ENCODE data around the gene FTO.

DNA sequence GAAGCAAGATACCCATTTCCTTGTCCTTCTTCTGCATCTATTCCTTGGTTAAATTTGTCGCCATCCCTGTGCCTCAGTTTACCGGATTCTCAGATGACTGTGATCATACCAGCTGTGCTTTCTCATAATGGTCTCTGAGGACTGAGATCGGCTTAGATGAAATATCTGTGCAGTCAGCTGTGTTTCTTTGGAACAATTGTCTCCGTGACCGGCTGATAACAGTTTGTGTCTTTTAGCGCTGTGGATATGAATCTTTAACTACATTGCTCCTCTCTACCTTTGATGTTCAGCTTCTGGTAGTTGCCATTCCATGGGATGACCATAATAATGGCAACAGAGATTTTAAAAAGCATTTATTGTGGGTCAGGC lies 473 bp downstream of the FTO start:
- TF ChIP-seq, protein P1, sequence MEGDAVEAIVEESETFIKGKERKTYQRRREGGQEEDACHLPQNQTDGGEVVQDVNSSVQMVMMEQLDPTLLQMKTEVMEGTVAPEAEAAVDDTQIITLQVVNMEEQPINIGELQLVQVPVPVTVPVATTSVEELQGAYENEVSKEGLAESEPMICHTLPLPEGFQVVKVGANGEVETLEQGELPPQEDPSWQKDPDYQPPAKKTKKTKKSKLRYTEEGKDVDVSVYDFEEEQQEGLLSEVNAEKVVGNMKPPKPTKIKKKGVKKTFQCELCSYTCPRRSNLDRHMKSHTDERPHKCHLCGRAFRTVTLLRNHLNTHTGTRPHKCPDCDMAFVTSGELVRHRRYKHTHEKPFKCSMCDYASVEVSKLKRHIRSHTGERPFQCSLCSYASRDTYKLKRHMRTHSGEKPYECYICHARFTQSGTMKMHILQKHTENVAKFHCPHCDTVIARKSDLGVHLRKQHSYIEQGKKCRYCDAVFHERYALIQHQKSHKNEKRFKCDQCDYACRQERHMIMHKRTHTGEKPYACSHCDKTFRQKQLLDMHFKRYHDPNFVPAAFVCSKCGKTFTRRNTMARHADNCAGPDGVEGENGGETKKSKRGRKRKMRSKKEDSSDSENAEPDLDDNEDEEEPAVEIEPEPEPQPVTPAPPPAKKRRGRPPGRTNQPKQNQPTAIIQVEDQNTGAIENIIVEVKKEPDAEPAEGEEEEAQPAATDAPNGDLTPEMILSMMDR (conservative IDR thresholded peaks at IDR 0.05 in 1 of 2, IDR thresholded peaks at IDR 0.05 in 1 of 2; ENCODE audit: extremely low read depth in 1 of 2, insufficient read depth in 1 of 2, low read depth in 1 of 2, low read length in 2 of 2) = no peak
- no peak for TF ChIP-seq EZH2 (IDR thresholded peaks at IDR 0.05; ENCODE audit: borderline replicate concordance, low read length)

Measured in mammary epithelial cell (primary cell).